A549 (cell line): Measurements from ENCODE around the gene MGLL. TPM values are rescaled to one million over a fixed set of nuclear protein-coding genes. Genes with fewer than 3 reads are reported as not detected.

Experiments
- ATAC-seq, 2 experiments: fragments of 200-7000 bp in 1 of 2; fragments of >200 bp in 1 of 2; cut with Nextera tagmentation in 1 of 2; cut with Tn5 transposase in 1 of 2; 3 replicates each; pipeline versions ENCODE4 v1.8.0 to v1.9.1; 2018 to 2020; ENCODE audit warnings: mild to moderate bottlenecking in 1 of 2, moderate library complexity in 1 of 2
- CTCF ChIA-PET: fragments of 300-600 bp; sonication (Branson Sonifier 250); formaldehyde crosslinking; extraction: SDS; loops from one replicate; lab custom pipeline; 2021; ENCODE audit warnings: antibody characterized with exemption, inconsistent platforms; lab: Yijun Ruan, JAX
- POLR2A ChIA-PET: fragments of 350-600 bp; formaldehyde crosslinking; extraction: SDS; loops from one replicate; lab custom pipeline; 2021; ENCODE audit warnings: antibody characterized with exemption, inconsistent platforms; lab: Yijun Ruan, JAX
- DNase-seq, 2 experiments: peaks; one replicate each; pipeline versions ENCODE4 v3.0.0 to v3.0.0-alpha.2; 2011 to 2016; ENCODE audit warnings: low read depth in 1 of 2, low spot score in 1 of 2
- FAIRE-seq: peaks from 2 replicates; lab custom pipeline; 2011; peaks lifted over from hg19 to GRCh38; lab: Jason Lieb, UNC
- H3K27ac ChIP-seq, 2 experiments: fragments of >200 bp; sonication (Bioruptor Twin); formaldehyde crosslinking; 3 replicates each; pipeline ENCODE4 v1.5.1; 2016 to 2017
- H3K4me1 ChIP-seq: fragments of >200 bp; sonication (Bioruptor Twin); formaldehyde crosslinking; 3 replicates; pipeline ENCODE4 v1.6.1; 2016
- H3K4me2 ChIP-seq: fragments of >200 bp; sonication (Bioruptor Twin); formaldehyde crosslinking; 3 replicates; pipeline ENCODE4 v1.6.1; 2016
- H3K4me3 ChIP-seq: fragments of >200 bp; sonication (Bioruptor Twin); formaldehyde crosslinking; 3 replicates; pipeline ENCODE4 v1.5.1; 2016
- H3K9me3 ChIP-seq: fragments of >200 bp; sonication (Bioruptor Twin); formaldehyde crosslinking; 3 replicates; pipeline ENCODE4 v1.6.1; 2016
- CBX8 ChIP-seq: fragments of 200-600 bp; sonication (generic); IDR thresholded peaks from 2 replicates; pipeline ENCODE4 v1.6.1; 2016
- CEBPB ChIP-seq, 2 experiments: fragments of >200 bp in 1 of 2; sonication (Bioruptor Twin) in 1 of 2; formaldehyde crosslinking in 1 of 2; IDR thresholded peaks; 2 replicates each; pipeline ENCODE4 v1.6.1; 2012 to 2016
- CHD2 ChIP-seq: fragments of 150-350 bp; IDR thresholded peaks from 2 replicates; pipeline ENCODE4 v1.6.1; 2014; ENCODE audit warnings: low read length; ENCODE audit not compliant: partially characterized antibody
- CHD4 ChIP-seq: fragments of 200-600 bp; sonication (generic); IDR thresholded peaks from 2 replicates; pipeline ENCODE4 v1.6.1; 2016; ENCODE audit warnings: antibody characterized with exemption, mild to moderate bottlenecking, borderline replicate concordance
- EHMT2 ChIP-seq: fragments of 200-600 bp; sonication (generic); IDR thresholded peaks from 2 replicates; pipeline ENCODE4 v1.6.1; 2016; ENCODE audit warnings: antibody characterized with exemption, low read depth, mild to moderate bottlenecking, moderate library complexity
- EP300 ChIP-seq, 2 experiments: fragments of >200 bp; sonication (Bioruptor Twin); formaldehyde crosslinking; IDR thresholded peaks; 2 replicates in 1 of 2; 3 replicates in 1 of 2; pipeline ENCODE4 v1.6.1; 2016 to 2017
- ESRRA ChIP-seq: fragments of 150-350 bp; IDR thresholded peaks from 2 replicates; pipeline ENCODE4 v1.6.1; 2014; ENCODE audit warnings: mild to moderate bottlenecking, low read length, borderline replicate concordance
- HOXA7 ChIP-seq: fragments of 250-450 bp; sonication (Bioruptor Pico); IDR thresholded peaks from 2 replicates; pipeline ENCODE4 v1.5.0; 2020; ENCODE audit warnings: mild to moderate bottlenecking, moderate library complexity
- HOXB13 ChIP-seq: fragments of 250-450 bp; sonication (Bioruptor Pico); IDR thresholded peaks from 2 replicates; pipeline ENCODE4 v1.5.0; 2020; ENCODE audit warnings: low read depth, mild to moderate bottlenecking, moderate library complexity
- KDM5A ChIP-seq: fragments of 200-600 bp; sonication (generic); IDR thresholded peaks from 2 replicates; pipeline ENCODE4 v1.6.1; 2016; ENCODE audit warnings: antibody characterized with exemption, mild to moderate bottlenecking
- MYC ChIP-seq: IDR thresholded peaks from 2 replicates; pipeline ENCODE4 v1.6.1; 2012; ENCODE audit warnings: mild to moderate bottlenecking, inconsistent platforms, low read length, improper control_type of control experiment, borderline replicate concordance
- NFE2L2 ChIP-seq: fragments of 150-350 bp; conservative IDR thresholded peaks from 2 replicates; pipeline ENCODE4 v1.6.1; 2014; ENCODE audit warnings: low read length
- PHF8 ChIP-seq: fragments of 200-600 bp; sonication (generic); IDR thresholded peaks from 2 replicates; pipeline ENCODE4 v1.6.1; 2016; ENCODE audit warnings: low read depth, mild to moderate bottlenecking, antibody characterized with exemption, moderate library complexity, borderline replicate concordance
- POLR2A ChIP-seq: IDR thresholded peaks from 2 replicates; pipeline ENCODE4 v1.6.1; 2012; ENCODE audit warnings: mild to moderate bottlenecking, low read length
- POLR2AphosphoS2 ChIP-seq: conservative IDR thresholded peaks from 2 replicates; pipeline ENCODE4 v1.6.1; 2012; ENCODE audit warnings: low read length, improper control_type of control experiment, inconsistent platforms
- RAD21 ChIP-seq, 2 experiments: fragments of >200 bp in 1 of 2; sonication (Bioruptor Twin) in 1 of 2; formaldehyde crosslinking in 1 of 2; IDR thresholded peaks in 1 of 2; conservative IDR thresholded peaks in 1 of 2; 2 replicates in 1 of 2; 3 replicates in 1 of 2; pipeline ENCODE4 v1.6.1; 2012 to 2018; ENCODE audit warnings: inconsistent platforms in 1 of 2
- RARB ChIP-seq: fragments of 250-450 bp; sonication (Bioruptor Pico); IDR thresholded peaks from 2 replicates; pipeline ENCODE4 v1.8.0; 2021; ENCODE audit warnings: mild to moderate bottlenecking, moderate library complexity
- RFX5 ChIP-seq: fragments of 450-650 bp; IDR thresholded peaks from 2 replicates; pipeline ENCODE4 v1.7.1; 2014; ENCODE audit warnings: antibody characterized with exemption, mild to moderate bottlenecking, moderate library complexity
- SMC3 ChIP-seq: fragments of >200 bp; sonication (Bioruptor Twin); formaldehyde crosslinking; IDR thresholded peaks from 3 replicates; pipeline ENCODE4 v1.6.1; 2018; ENCODE audit warnings: inconsistent platforms
- SREBF2 ChIP-seq: fragments of 450-650 bp; IDR thresholded peaks from 2 replicates; pipeline ENCODE4 v1.6.1; 2014; ENCODE audit warnings: mild to moderate bottlenecking, moderate library complexity
- TFCP2L1 ChIP-seq: fragments of 250-450 bp; sonication (Bioruptor Pico); IDR thresholded peaks from 2 replicates; pipeline ENCODE4 v1.5.0; 2021; ENCODE audit warnings: mild to moderate bottlenecking
- TP53 ChIP-seq: fragments of 250-450 bp; sonication (Bioruptor Pico); IDR thresholded peaks from 2 replicates; pipeline ENCODE4 v1.5.0; 2021; ENCODE audit warnings: mild to moderate bottlenecking, moderate library complexity
- ZFP36 ChIP-seq: fragments of 450-650 bp; IDR thresholded peaks from 2 replicates; pipeline ENCODE4 v1.6.1; 2014; ENCODE audit warnings: borderline replicate concordance; ENCODE audit not compliant: partially characterized antibody
- ZSCAN20 ChIP-seq: fragments of 250-450 bp; sonication (Bioruptor Pico); IDR thresholded peaks from 2 replicates; pipeline ENCODE4 v1.8.0; 2022; ENCODE audit warnings: mild to moderate bottlenecking, moderate library complexity
- WGBS: methylation state at CpG from one replicate; pipeline ENCODE4 v1.1.6; 2017; ENCODE audit errors: missing lambda C conversion rate; 5-methylcytosine and 5-hydroxymethylcytosine counted together
- polyA plus RNA-seq, 4 experiments: library from polyadenylated mRNA; depleted of rRNA in 3 of 4; stranded (reverse); fragments of >200 nt; fragmentation: RNase III in 1 of 4; extraction: RNeasy Plus Mini Kit Qiagen cat#74134 plus additional on column Dnase treatment in 1 of 4; gene quantifications; 2 replicates in 3 of 4; 3 replicates in 1 of 4; pipeline ENCODE4 v1.2.3, GENCODE V29; 2011 to 2017
- TF ChIP-seq, protein P1 (sequence below): fragments of >200 bp; sonication (Bioruptor Twin); formaldehyde crosslinking; IDR thresholded peaks from 3 replicates; pipeline ENCODE4 v1.6.1; 2016
- TF ChIP-seq, protein P2 (sequence below): fragments of 150-350 bp; IDR thresholded peaks from 2 replicates; pipeline ENCODE4 v1.6.1; 2014; ENCODE audit warnings: low read depth, mild to moderate bottlenecking, low read length
- TF ChIP-seq, protein P3 (sequence below): fragments of 450-650 bp; IDR thresholded peaks from 2 replicates; pipeline ENCODE4 v1.6.1; 2014; ENCODE audit warnings: antibody characterized with exemption
- TF ChIP-seq, protein P4 (sequence below): IDR thresholded peaks from 2 replicates; pipeline ENCODE4 v1.6.1; 2012; ENCODE audit warnings: low read depth, borderline replicate concordance
- TF ChIP-seq, protein P5 (sequence below): fragments of >200 bp; sonication (Bioruptor Twin); formaldehyde crosslinking; IDR thresholded peaks from 3 replicates; pipeline ENCODE4 v1.5.1; 2016

Gene MGLL
- polyA plus RNA-seq, 2 of the 4 experiments (the other 2 are of a cell fraction), result 38.5 to 41.5 TPM

DNA sequence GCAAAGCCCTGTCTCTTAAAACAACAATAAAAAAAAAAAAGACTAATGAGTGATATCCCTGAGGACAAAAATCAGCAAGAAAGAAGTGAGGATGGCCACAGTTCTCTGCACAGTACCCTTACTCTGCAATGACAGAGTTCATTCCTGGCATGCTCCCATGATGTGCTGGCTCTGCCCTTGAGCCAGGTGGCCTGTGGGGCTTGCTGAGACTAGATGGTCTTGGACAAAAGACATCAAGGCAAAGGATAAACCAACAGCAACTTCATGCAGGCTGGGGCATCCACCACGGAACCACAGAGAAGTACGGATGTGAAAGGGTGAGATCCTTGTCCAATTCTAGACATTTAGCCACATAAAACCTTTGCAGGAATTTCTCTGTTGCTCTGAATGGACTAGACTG is 12.7 kb downstream of the MGLL start:
- no peaks in the 10 kb centered on the region for H3K9me3 ChIP-seq
- no peak for DNase-seq
- ATAC-seq, result no peak
- TF ChIP-seq TP53, result no peak
- TF ChIP-seq, protein P1, sequence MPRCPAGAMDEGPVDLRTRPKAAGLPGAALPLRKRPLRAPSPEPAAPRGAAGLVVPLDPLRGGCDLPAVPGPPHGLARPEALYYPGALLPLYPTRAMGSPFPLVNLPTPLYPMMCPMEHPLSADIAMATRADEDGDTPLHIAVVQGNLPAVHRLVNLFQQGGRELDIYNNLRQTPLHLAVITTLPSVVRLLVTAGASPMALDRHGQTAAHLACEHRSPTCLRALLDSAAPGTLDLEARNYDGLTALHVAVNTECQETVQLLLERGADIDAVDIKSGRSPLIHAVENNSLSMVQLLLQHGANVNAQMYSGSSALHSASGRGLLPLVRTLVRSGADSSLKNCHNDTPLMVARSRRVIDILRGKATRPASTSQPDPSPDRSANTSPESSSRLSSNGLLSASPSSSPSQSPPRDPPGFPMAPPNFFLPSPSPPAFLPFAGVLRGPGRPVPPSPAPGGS, result no peak
- TF ChIP-seq ESRRA, result no peak
- TF ChIP-seq HOXB13 (CRISPR knock-in tag), result no peak
- TF ChIP-seq, all 56 proteins: peak for 0
- 97% methylated on average over 2 of the region's 2 CpGs for WGBS
- no peak for FAIRE-seq
- ChIA-PET POLR2A (no interaction called here), CTCF (interaction anchor here (0.8 kb wide), 1 partner anchor 11 kb away, joined by 3 read pairs; no protein-coding TSS in a partner anchor)
- Histone ChIP-seq H3K27ac (no peak overlapping the region), H3K4me2 (no peak overlapping the region), H3K4me3 (no peak overlapping the region), H3K4me1 (peaks cover 3% of the 10 kb centered on the region)

DNA sequence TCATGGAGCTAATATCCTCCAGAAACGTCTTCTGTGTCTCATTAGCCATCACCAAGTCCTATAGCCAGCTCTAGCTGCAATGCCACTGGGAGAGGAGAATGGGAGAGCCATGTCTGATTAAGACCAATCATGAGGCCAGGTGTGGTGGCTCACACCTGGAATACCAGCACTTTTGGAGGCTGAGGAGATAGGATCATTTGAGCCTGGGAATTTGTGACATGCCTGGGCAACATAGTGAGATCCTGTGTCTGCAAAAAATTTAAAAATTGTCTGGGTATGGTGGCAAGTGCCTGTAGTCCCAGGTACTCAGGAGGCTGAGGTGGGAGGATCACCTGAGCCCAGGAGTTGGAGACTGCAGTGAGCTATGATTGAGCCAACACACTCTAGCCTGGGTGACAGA is 13.1 kb downstream of the MGLL start:
- H3K4me3 ChIP-seq, result no peak overlapping the region
- 58% methylated on average over 1 of the region's 1 CpG for WGBS
- ChIA-PET POLR2A (no interaction called here), CTCF (interaction anchor here (0.8 kb wide), 1 partner anchor 12 kb away, joined by 3 read pairs; no protein-coding TSS in a partner anchor)
- no peak overlapping the region for H3K4me2 ChIP-seq
- H3K4me1 ChIP-seq, result peaks cover 7% of the 10 kb centered on the region
- TF ChIP-seq CEBPB (IDR thresholded peaks at IDR 0.05), result no peak
- TF ChIP-seq, protein P2, sequence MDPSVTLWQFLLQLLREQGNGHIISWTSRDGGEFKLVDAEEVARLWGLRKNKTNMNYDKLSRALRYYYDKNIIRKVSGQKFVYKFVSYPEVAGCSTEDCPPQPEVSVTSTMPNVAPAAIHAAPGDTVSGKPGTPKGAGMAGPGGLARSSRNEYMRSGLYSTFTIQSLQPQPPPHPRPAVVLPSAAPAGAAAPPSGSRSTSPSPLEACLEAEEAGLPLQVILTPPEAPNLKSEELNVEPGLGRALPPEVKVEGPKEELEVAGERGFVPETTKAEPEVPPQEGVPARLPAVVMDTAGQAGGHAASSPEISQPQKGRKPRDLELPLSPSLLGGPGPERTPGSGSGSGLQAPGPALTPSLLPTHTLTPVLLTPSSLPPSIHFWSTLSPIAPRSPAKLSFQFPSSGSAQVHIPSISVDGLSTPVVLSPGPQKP, result no peak
- TF ChIP-seq CHD2, result no peak
- TF ChIP-seq CBX8, result no peak
- TF ChIP-seq KDM5A, result no peak
- no peak for TF ChIP-seq ZFP36
- TF ChIP-seq, protein P3, sequence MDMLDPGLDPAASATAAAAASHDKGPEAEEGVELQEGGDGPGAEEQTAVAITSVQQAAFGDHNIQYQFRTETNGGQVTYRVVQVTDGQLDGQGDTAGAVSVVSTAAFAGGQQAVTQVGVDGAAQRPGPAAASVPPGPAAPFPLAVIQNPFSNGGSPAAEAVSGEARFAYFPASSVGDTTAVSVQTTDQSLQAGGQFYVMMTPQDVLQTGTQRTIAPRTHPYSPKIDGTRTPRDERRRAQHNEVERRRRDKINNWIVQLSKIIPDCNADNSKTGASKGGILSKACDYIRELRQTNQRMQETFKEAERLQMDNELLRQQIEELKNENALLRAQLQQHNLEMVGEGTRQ, result no peak
- no peak for TF ChIP-seq ZSCAN20
- TF ChIP-seq ESRRA, result no peak
- TF ChIP-seq TFCP2L1 (CRISPR knock-in tag), result no peak
- no peak for TF ChIP-seq POLR2AphosphoS2
- TF ChIP-seq NFE2L2, result no peak
- TF ChIP-seq EHMT2, result no peak
- no peak for DNase-seq
- FAIRE-seq, result no peak
- no peaks in the 10 kb centered on the region for H3K9me3 ChIP-seq
- no peak for ATAC-seq
- H3K27ac ChIP-seq, result no peak overlapping the region

DNA sequence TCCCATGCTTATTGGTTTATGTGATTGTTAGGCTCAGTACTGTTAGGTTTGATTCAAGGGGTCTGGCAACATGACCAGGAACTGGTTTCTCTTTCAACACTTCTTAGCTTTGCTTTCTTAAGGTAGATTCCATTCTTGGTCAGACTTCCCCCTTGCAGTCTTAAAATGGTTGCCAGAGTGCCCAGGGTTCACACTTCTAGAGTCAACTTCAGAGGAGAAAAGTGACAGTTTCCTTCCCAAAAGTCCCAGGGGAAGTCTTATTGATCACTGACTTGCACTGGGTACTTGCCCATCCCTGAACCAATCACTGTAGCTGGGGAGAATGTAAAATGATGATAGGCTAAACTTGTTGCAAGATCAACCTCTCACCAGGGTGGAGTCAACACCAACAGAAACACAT is 14.1 kb downstream of the MGLL start:
- TF ChIP-seq NFE2L2 (no peak), POLR2A (no peak), PHF8 (no peak), RARB (CRISPR knock-in tag) (no peak), MYC (no peak), HOXA7 (no peak), CEBPB (IDR thresholded peaks at IDR 0.05) (no peak), RFX5 (no peak), EP300 (IDR thresholded peaks at IDR 0.05) (no peak), SREBF2 (no peak), RAD21 (conservative IDR thresholded peaks at IDR 0.05 in 1 of 2, IDR thresholded peaks at IDR 0.05 in 1 of 2) (no peak), SMC3 (no peak), CHD4 (no peak)
- TF ChIP-seq, protein P1, result no peak
- TF ChIP-seq, protein P4, sequence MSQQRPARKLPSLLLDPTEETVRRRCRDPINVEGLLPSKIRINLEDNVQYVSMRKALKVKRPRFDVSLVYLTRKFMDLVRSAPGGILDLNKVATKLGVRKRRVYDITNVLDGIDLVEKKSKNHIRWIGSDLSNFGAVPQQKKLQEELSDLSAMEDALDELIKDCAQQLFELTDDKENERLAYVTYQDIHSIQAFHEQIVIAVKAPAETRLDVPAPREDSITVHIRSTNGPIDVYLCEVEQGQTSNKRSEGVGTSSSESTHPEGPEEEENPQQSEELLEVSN, result no peak
- TF ChIP-seq, protein P5, sequence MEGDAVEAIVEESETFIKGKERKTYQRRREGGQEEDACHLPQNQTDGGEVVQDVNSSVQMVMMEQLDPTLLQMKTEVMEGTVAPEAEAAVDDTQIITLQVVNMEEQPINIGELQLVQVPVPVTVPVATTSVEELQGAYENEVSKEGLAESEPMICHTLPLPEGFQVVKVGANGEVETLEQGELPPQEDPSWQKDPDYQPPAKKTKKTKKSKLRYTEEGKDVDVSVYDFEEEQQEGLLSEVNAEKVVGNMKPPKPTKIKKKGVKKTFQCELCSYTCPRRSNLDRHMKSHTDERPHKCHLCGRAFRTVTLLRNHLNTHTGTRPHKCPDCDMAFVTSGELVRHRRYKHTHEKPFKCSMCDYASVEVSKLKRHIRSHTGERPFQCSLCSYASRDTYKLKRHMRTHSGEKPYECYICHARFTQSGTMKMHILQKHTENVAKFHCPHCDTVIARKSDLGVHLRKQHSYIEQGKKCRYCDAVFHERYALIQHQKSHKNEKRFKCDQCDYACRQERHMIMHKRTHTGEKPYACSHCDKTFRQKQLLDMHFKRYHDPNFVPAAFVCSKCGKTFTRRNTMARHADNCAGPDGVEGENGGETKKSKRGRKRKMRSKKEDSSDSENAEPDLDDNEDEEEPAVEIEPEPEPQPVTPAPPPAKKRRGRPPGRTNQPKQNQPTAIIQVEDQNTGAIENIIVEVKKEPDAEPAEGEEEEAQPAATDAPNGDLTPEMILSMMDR, result no peak
- no peak overlapping the region for H3K27ac ChIP-seq
- POLR2A ChIA-PET, result no interaction called here
- H3K4me3 ChIP-seq, result no peak overlapping the region
- peaks cover 17% of the 10 kb centered on the region for H3K4me1 ChIP-seq
- no peak for ATAC-seq
- CTCF ChIA-PET, result no interaction called here
- H3K9me3 ChIP-seq, result no peaks in the 10 kb centered on the region
- no peak for DNase-seq
- no peak for FAIRE-seq
- H3K4me2 ChIP-seq, result no peak overlapping the region
